Measurements from ENCODE around the gene ZNF358.

- TF ChIP-seq CTCF (IDR thresholded peaks at IDR 0.05) (no peak), POLR2A (IDR thresholded peaks at IDR 0.05) (no peak)
Measured at GRCh38 chr19:7524523-7524922, 8.6 kb downstream of the ZNF358 start.

Data from transverse colon (tissue), 3 donors.